ENCODE results near the gene ZNF77. TPM values are rescaled to one million over a fixed set of nuclear protein-coding genes. Genes with fewer than 3 reads are reported as not detected.
"Not testable (repeated sequence)": the region's sequence is repeated elsewhere in the genome, so short reads cannot be mapped to it uniquely, and the experiment has no call there.

Gene ZNF77
- polyA plus RNA-seq (ENCODE audit: insufficient read length in 12 of 12): 1 to 10 TPM in 10 of 12 donors, not detected in 2; 3.8 to 8.9 (median 4.8) TPM
- long read RNA-seq, donor 1: 0 reads
- long read RNA-seq, donor 2, partial matches to known transcripts: 5 of 6 reads
- long read RNA-seq, donor 2, other reads (novel, unspliced or antisense): 0 of 6 reads
- long read RNA-seq, donor 3: 0 reads
- long read RNA-seq, donor 4, partial matches to known transcripts: 0 of 3 reads
- long read RNA-seq, donor 4, other reads (novel, unspliced or antisense): 0 of 3 reads
- long read RNA-seq, donor 5, partial matches to known transcripts: 0 of 1 reads
- long read RNA-seq, donor 5, other reads (novel, unspliced or antisense): 0 of 1 reads
- long read RNA-seq, donor 6: 0 reads
- long read RNA-seq, donor 7: 0 reads
- long read RNA-seq, donor 8: 0 reads
- long read RNA-seq, donor 9: 0 reads
- long read RNA-seq, donor 10, partial matches to known transcripts: 0 of 1 reads
- long read RNA-seq, donor 10, other reads (novel, unspliced or antisense): 0 of 1 reads
- long read RNA-seq, donor 11, partial matches to known transcripts: 0 of 2 reads
- long read RNA-seq, donor 11, other reads (novel, unspliced or antisense): 0 of 2 reads

- peak; percentile 99 for DNase-seq
These were observed at the start of gene ZNF77 for GRCh38 chr19:2944775-2945574. Gene ZNF77, minus strand, starts transcription at chr19:2944971. Its CDS starts 131 bp downstream, at chr19:2944840.

DNA sequence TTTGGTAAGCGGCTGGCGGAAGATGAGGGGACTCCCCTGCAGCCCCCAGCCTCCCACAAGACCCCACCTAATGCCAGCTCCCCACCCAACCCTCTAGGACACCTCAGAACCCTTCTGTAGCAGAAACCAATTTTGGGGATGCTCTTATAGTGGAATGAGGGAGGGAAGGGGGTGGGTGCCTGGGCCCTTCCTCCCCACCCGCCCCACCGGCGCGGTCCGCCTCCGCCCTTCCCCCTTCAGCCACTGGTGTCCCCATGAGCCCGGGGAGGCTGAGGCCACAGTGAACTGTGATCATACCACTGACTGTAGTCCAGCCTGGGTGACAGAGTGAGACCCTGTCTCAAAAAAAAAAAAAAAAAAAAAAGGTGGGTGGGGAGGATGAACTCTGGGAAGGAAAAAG is 48.8 kb upstream of the ZNF77 start:
- no peak for DNase-seq

DNA sequence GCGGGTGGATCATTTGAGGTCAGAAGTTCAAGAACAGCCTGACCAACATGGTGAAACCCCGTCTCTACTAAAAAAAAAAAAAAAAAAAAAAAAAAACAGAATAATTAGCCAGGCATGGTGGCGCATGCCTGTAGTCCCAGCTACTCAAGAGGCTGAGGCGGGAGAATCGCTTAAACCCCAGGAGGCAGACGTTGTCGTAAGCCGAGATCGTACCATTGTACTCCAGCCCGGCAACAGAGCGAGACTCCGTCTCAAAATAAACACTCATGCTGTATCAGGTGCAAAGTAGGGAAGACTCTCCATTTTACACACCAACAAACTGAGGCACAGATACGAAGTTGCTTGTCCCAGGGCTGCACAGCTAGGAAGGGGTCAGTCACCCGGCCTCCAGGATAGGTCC is 48.2 kb upstream of the ZNF77 start:
- DNase-seq: no peak

GRCh38 chr19:2992333-2992732 is 47.6 kb upstream of the ZNF77 start:
- DNase-seq: not testable (repeated sequence)

- no peak for DNase-seq
These were observed 44.6 kb upstream of the ZNF77 start for GRCh38 chr19:2989236-2989946.

DNA sequence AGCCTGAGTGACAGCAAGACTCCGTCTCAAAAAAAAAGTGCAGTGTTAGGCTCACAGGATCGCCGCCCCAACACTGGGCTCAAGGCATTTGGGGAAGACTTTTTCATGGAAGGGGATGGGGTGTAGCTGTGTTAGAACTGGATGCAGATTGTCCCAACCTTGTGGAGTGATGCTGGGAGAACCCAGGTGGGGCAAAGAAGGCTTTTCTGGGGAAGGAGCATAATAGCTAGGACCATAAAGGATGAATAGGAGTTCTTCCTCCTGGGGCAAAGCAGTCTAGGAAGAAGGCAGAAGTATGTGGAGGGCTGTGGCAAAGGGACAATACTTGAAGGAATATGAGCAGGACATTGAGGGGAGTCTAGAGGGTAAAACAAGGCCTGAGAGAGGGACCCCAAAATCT is 43.8 kb upstream of the ZNF77 start:
- no peak for DNase-seq

DNA sequence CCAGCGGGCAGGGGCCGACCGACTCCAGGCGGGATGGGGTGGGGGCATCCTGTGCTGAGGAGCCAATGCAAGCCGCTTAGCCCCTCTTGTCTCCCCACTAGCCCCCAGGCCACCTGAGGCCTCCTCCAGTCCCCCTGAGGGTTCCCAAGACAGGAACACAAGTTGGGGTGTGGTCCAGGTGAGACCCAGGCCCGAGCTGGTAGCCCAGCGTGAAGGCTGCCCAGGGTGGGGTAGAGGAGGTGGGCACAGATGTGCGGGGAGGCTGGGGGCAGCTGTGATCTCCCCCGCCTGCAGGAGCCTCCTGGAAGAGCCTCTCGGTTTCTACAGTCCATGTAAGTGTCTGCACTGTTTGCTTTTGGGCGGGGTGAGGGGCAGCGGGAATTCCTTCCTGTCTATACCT is 43.0 kb upstream of the ZNF77 start:
- DNase-seq: no peak

- no peak for DNase-seq
These were observed 42.3 kb upstream of the ZNF77 start for GRCh38 chr19:2986951-2987524.

DNA sequence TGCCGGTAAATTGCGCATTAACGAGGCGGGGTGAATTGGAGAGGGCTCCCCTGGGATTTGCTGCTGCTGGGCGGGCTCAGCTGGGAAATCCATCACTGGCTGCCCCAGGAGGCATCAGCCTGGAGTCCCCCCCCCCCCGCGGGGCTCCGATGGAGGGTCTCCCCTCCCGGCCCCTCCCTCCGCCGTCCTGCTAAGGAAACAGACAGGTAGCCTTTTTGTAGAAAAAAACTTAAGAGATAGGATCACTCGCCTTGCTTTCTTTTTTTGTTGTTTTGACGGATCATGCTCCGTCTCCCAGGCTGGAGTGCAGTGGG is 39.4 kb upstream of the ZNF77 start:
- no peak for DNase-seq

DNA sequence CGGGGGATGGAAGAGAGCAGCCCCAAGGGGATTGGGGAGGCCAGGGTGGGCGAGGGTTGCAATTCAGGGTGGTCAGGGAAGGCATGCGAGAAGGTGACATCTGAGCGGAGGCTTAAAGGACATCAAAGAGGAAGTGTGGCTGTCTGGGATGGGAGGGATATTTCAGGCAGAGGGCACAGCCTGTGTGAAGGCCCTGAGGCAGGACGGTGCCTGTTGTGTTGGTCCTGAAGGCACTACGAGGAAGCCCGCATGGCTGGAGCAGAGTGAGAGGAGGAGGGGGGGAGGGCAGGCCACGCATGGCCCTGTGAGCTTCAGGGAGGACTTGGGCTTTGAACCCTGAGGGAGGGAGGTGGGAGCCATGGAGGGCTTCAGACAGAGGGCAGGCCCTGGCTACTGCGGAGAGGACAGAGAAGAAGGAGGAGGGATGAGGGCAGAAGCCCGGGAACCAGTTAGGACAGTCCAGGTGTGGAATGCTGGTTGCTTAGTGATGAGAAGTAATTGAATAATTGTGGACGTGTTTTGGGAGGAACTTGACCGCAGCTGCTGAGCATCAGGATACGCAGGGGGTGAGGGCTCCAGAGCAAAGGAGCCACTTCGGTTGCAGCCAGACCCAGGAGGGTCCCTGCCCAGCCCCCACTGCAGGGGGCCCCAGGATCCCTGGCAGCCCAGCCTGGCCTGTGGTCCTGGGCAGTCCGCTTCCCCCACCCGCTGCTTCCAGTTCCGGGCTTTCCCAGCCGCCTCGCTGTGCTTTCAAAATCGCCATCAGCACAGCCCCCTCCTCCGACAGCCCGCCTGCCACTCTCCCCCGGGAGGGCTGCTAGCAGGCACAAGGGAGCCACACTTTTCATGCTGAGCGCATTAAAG is 38.8 kb upstream of the ZNF77 start:
- DNase-seq: peak; percentile 69

- DNase-seq: peak; percentile 90
These were observed 38.2 kb upstream of the ZNF77 start for GRCh38 chr19:2982983-2983350.

DNA sequence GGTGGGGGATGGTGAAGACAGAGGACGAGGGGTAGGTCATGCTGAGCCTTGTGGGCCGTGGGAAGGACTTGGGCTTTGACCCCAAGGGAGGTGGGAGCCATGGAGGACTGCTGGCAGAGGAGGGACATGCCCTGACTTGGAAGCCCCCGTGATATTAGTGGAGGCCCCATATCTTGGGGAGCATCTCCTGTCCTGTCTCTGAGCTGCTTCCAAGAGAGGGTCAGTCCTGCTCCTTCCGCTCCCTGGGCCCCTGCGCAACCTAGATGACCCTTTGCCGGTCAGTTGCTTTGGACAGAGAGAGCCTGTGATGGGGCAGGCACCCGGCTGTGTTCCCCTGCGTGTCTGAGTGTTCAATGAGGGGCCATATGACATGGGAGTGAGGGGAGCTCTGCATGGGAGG is 37.8 kb upstream of the ZNF77 start:
- no peak for DNase-seq

- DNase-seq: no peak
These were observed 37.1 kb upstream of the ZNF77 start for GRCh38 chr19:2981898-2982297.

GRCh38 chr19:2978772-2979171 is 34.0 kb upstream of the ZNF77 start:
- no peak for DNase-seq

DNA sequence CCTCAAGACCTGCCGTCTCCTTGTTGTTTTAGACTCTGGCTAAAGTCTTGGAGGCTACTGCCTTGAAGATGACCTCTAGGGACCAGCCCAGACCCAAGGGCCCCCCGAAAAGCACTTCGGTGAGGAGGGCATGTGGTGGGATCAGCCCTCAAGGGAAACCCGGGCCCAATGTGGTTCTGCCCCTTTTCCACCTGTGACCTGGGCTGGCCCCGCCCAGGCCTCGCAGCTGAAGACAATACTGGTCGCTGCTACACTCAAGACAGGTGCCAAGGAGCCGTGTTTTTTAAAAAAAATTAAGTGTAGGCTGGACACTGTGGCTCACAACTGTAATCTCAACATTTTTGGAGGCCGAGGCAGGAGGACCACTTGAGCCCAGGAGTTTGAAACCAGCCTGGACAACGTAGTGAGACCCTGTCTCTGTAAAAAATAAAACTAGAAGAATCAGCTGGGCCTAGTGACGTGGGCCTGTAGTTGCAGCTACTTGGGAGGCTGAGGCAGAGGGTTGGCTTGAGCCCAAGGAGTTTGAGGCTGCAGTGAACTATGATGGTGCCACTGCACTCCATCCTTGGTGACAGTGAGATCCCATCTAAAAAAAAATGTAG is 33.5 kb upstream of the ZNF77 start:
- DNase-seq: no peak

DNA sequence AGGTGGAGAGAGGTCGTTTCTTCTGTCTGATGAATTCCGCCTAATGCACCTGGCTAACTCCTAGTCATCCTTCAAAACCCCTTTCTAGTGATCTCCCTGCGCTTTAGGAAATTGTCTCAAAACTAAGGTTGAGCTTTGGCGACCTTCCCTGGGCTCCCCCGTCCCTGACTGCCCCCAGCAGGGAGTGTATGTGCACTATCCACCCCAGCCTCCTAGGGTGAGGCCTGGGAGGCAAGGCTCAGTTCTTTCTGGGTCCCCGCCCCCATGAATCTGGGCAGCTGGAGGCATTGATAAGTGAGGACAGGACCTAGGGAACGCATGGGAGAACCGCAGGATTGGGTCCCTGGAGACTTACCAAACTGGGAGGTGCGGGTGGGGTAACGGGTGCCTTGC is 33.0 kb upstream of the ZNF77 start:
- DNase-seq: no peak

DNA sequence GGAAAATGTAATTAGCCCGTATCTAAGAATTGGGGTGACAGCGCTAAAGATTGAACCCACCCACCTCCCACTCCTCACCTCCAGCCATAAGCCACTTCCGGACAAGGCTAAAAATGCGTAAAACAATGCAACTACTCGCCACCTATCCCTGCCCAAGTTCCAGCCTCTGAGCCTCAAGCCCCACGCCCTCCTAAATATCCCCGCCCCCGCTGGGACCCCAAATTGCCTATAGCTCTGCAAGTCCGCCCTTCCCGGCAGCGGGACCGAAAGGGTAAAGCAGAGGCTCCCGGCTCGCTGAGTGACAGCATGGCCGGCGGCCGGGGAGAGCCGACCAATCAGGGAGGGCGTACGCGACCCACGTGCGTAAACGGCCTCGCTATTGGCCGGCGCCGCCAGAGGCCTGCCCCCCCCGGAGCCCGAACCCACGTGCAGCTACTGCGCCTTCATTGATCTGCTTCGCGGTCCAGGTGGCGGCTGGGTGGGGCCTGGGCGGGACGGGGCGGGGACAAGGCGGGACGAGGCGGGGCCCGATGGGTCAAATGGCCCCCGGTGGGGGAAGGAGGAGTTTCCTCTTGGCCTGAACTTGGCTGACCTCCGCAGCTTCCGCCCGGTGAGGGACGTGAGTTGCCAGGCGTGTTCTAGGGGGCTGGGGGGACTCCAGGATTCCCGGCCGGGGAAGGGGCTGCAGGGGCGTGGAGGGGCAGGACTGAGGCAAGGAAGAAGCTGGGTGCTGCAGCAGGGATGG is 32.4 kb upstream of the ZNF77 start, which contains the start of gene TLE6:
TSS of gene TLE6 (plus strand) at position 564 of the 745 bp plus-strand sequence. CDS start 670 bp downstream, outside the sequence.
- DNase-seq: peak; percentile 93

DNA sequence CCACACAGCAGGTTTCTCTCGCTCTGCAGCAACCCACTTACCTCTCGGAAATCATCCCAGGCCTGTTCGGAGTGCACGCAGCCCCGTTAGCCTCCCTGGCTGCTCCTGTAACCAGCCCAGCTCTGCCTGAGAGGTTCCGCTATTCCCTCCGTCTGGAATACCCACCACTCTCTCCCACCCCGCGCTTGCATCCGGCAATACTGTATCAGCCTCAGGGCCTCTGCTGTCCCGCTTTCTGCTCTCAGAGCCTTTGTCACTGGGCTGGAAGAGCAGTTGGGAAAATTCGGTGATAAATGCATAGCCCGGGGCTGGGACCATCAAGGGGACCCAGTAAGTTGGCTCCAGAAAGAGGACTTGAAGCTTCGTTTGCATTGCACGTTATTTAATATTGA is 31.8 kb upstream of the ZNF77 start:
- DNase-seq: no peak

- DNase-seq: no peak
These were observed 29.7 kb upstream of the ZNF77 start for GRCh38 chr19:2974342-2975041.

Data from muscle of arm (tissue), 14 donors.